Natural killer cell (primary cell): ENCODE measurements around the gene ITCH. TPM values are rescaled to one million over a fixed set of nuclear protein-coding genes. Genes with fewer than 3 reads are reported as not detected.

Experiments used
- ATAC-seq, 3 donors: fragments of 150-1000 bp in 2 of 3; fragments of 200-7000 bp in 1 of 3; cut with Tn5 transposase; 1 replicate in 1 of 3; 2 replicates in 2 of 3; pipeline ENCODE4 v1.10.0; 2021; ENCODE audit warnings: mild to moderate bottlenecking in 2 of 3, moderate library complexity in 2 of 3
- DNase-seq, 2 donors: peaks; one replicate each; pipeline versions ENCODE4 v3.0.0 to v3.0.0-alpha.2; 2013 to 2021; ENCODE audit warnings: mixed read lengths in 1 of 2
- H3K27ac ChIP-seq: one replicate; pipeline ENCODE4 v1.5.1; 2013; ENCODE audit warnings: mild to moderate bottlenecking, low read length
- H3K27me3 ChIP-seq: one replicate; pipeline ENCODE4 v1.6.1; 2013; ENCODE audit warnings: low read length; ENCODE audit not compliant: control insufficient read depth, insufficient read depth
- H3K36me3 ChIP-seq: one replicate; pipeline ENCODE4 v1.6.1; 2013; ENCODE audit warnings: low read length; ENCODE audit not compliant: control insufficient read depth, insufficient read depth
- H3K4me1 ChIP-seq: one replicate; pipeline ENCODE4 v1.6.1; 2013; ENCODE audit warnings: low read length; ENCODE audit not compliant: control insufficient read depth, insufficient read depth
- H3K4me3 ChIP-seq: one replicate; pipeline ENCODE4 v1.5.1; 2013; ENCODE audit warnings: low read length
- H3K9me3 ChIP-seq: one replicate; pipeline ENCODE4 v1.6.1; 2013; ENCODE audit warnings: low read length; ENCODE audit not compliant: control insufficient read depth, insufficient read depth
- H3K27ac Mint-ChIP-seq, 2 donors: one replicate each; pipeline ENCODE4 v1.8.0; 2022; ENCODE audit warnings: mild to moderate bottlenecking in 2 of 2, mixed read lengths in 2 of 2, moderate library complexity in 1 of 2
- H3K27me3 Mint-ChIP-seq, 2 donors: one replicate each; pipeline ENCODE4 v1.8.0; 2022; ENCODE audit warnings: low read depth in 2 of 2, mixed read lengths in 2 of 2
- H3K36me3 Mint-ChIP-seq: one replicate; pipeline ENCODE4 v1.8.0; 2022; ENCODE audit warnings: mixed read lengths
- H3K4me1 Mint-ChIP-seq, 2 donors: one replicate each; pipeline ENCODE4 v1.8.0; 2022; ENCODE audit warnings: mixed read lengths in 2 of 2
- H3K4me3 Mint-ChIP-seq: one replicate; pipeline ENCODE4 v1.8.0; 2022; ENCODE audit warnings: mild to moderate bottlenecking, moderate library complexity, mixed read lengths
- H3K9me3 Mint-ChIP-seq, 2 donors: one replicate each; pipeline ENCODE4 v1.8.0; 2022; ENCODE audit warnings: mixed read lengths in 2 of 2
- CTCF ChIP-seq: fragments of 200-600 bp; IDR thresholded peaks from one replicate; pipeline ENCODE4 v1.8.0; 2022; ENCODE audit warnings: antibody characterized with exemption
- WGBS: methylation state at CpG from one replicate; pipeline ENCODE4 v1.1.7; 2013; ENCODE audit warnings: missing lambda C conversion rate; ENCODE audit not compliant: insufficient coverage; 5-methylcytosine and 5-hydroxymethylcytosine counted together
- intact Hi-C: fragments of 100-400 bp; cut with micrococcal nuclease; formaldehyde crosslinking; loops from one replicate; pipeline ENCODE4 v1.14.2; 2022
- total RNA-seq, 4 donors: library from RNA; stranded (reverse); fragments of 120-200 nt in 1 of 4; gene quantifications; one replicate each; pipeline versions ENCODE4 v1.2.3 to v1.2.4, GENCODE V29; 2013 to 2022

Gene ITCH
- total RNA-seq, 3 donors from 2014 or later (not counting 1 experiment from before 2014, with no cell fraction given) = 157 to 182 (median 163) TPM

DNA sequence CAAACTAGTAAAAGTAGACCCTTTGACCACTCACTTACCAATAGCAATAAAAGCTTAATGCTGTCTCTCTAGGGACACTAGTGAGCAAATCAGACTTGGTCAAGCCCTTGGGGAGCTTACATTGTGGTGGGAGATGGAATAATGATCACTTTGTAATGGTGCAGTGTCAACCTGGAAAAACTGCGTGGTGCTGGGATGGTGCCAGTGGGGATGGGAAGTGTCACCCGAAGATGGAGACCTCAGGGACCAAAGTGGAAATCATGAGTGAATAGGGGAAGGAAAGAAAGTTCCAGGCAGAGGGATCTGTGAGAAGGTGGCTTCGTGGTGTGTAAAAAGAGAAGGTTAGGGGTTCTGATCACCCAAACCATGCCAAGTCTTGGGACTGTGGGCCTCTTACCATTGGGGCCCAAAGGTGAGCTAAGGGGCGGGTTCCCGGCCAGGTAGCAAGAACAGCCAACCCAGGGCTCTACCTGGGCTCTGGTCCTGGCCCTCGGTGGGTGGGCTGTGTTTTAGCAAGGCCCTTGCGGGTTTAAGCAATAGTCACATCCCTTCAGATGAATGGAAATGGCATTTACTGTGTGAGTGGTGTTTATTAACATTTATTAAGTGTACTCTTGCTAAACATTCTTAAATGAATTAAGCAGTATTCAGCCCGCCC, 168.7 kb downstream of the ITCH start:
- TF ChIP-seq CTCF = no peak
- intact Hi-C loops = loop anchor here (10.0 kb wide), 1 partner anchor 173 kb away; the partner anchor contains the start of gene TP53INP2
- H3K9me3 ChIP-seq = no peaks in the 10 kb centered on the region
- H3K27me3 ChIP-seq = no peaks in the 10 kb centered on the region
- peaks cover 21% of the 10 kb centered on the region for H3K4me1 ChIP-seq
- Mint-ChIP-seq H3K27ac (peak overlapping the region; percentile 75 to 82), H3K27me3 (no peaks in the 10 kb centered on the region), H3K9me3 (no peaks in the 10 kb centered on the region), H3K4me1 (peaks cover 29 to 32% of the 10 kb centered on the region in 2 donors), H3K4me3 (peak overlapping the region; percentile 8), H3K36me3 (no peaks in the 10 kb centered on the region)
- no peak for DNase-seq
- H3K4me3 ChIP-seq = no peak overlapping the region
- peaks cover 66% of the 10 kb centered on the region for H3K36me3 ChIP-seq
- WGBS = 93% methylated on average over 8 of the region's 8 CpGs
- H3K27ac ChIP-seq = no peak overlapping the region
- ATAC-seq = no peak

DNA sequence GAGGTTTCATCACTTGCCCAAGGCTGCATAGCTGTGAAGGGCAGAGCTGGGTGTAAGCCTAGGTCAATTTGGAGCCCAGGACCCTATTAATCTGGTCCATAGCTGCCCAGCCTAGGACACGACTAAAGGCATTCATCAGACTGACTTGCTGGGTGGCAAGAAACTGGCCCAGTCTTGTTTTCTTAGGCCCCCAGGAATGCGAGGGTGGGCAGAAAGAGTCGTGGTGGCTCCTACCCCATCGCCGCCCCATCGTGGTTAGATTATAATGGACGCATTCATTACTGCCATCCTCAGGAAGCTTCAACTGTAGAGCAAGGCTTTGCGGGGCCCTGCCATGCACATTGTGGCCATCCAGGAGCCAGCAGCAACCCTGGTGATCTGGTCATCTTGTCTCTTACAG, 169.2 kb downstream of the ITCH start:
- Mint-ChIP-seq H3K27ac (no peak overlapping the region), H3K9me3 (no peaks in the 10 kb centered on the region), H3K4me1 (peaks cover 29 to 32% of the 10 kb centered on the region in 2 donors), H3K36me3 (no peaks in the 10 kb centered on the region), H3K4me3 (no peak overlapping the region), H3K27me3 (no peaks in the 10 kb centered on the region)
- intact Hi-C loops = loop anchor here (10.0 kb wide), 1 partner anchor 172 kb away; the partner anchor contains the start of gene TP53INP2
- H3K36me3 ChIP-seq = peaks cover 65% of the 10 kb centered on the region
- ATAC-seq (no peak), DNase-seq (no peak)
- WGBS = 90% methylated on average over 8 of the region's 8 CpGs
- no peak for TF ChIP-seq CTCF
- H3K27me3 ChIP-seq = no peaks in the 10 kb centered on the region
- peaks cover 21% of the 10 kb centered on the region for H3K4me1 ChIP-seq
- no peak overlapping the region for H3K4me3 ChIP-seq
- H3K27ac ChIP-seq = no peak overlapping the region
- no peaks in the 10 kb centered on the region for H3K9me3 ChIP-seq

DNA sequence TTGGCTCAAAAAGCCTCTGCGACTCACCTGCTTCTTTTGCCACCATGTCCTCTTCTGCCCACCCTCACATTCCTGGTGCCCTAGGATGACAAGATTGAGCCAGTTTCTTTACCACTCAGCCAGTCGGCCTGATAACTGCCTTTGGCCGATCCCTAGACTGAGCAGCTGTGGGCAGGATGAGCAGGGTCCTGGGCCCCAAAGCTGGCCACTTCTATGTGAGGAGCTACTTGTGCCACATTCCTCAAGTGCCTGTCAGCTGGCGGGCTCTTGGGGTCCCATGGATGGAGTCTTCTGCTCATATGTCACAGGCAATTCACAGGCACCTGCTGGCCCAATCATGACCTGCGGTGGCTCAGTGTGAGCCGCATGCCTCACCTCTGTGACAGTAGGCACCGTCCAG, 169.7 kb downstream of the ITCH start:
- no peak for DNase-seq
- Mint-ChIP-seq H3K27me3 (no peaks in the 10 kb centered on the region), H3K4me1 (peaks cover 29 to 32% of the 10 kb centered on the region in 2 donors), H3K4me3 (no peak overlapping the region), H3K9me3 (no peaks in the 10 kb centered on the region), H3K27ac (no peak overlapping the region), H3K36me3 (no peaks in the 10 kb centered on the region)
- Histone ChIP-seq H3K27me3 (no peaks in the 10 kb centered on the region), H3K4me3 (no peak overlapping the region), H3K4me1 (peaks cover 21% of the 10 kb centered on the region), H3K27ac (no peak overlapping the region), H3K36me3 (peaks cover 63% of the 10 kb centered on the region), H3K9me3 (no peaks in the 10 kb centered on the region)
- intact Hi-C loops = loop anchor here (10.0 kb wide), 1 partner anchor 172 kb away; the partner anchor contains the start of gene TP53INP2
- WGBS = 96% methylated on average over 7 of the region's 7 CpGs
- no peak for ATAC-seq
- no peak for TF ChIP-seq CTCF
